Progenitor cell of endocrine pancreas (in vitro differentiated cells): ENCODE measurements around the gene IL4. TPM values are rescaled to one million over a fixed set of nuclear protein-coding genes. Genes with fewer than 3 reads are reported as not detected.

ENCODE experiments used
- DNase-seq: peaks from one replicate; pipeline ENCODE4 v3.0.0; 2021; ENCODE audit warnings: low spot score; ENCODE audit not compliant: unreplicated experiment
- H3K27ac Mint-ChIP-seq: 2 replicates; pipeline ENCODE4 v1.8.0; 2021; ENCODE audit warnings: mild to moderate bottlenecking, moderate library complexity, mixed read lengths
- H3K27me3 Mint-ChIP-seq: 2 replicates; pipeline ENCODE4 v1.8.0; 2021; ENCODE audit warnings: mixed read lengths
- H3K36me3 Mint-ChIP-seq: 2 replicates; pipeline ENCODE4 v1.8.0; 2022; ENCODE audit warnings: mixed read lengths; ENCODE audit not compliant: insufficient read depth
- H3K4me1 Mint-ChIP-seq: 2 replicates; pipeline ENCODE4 v1.8.0; 2021; ENCODE audit warnings: low read depth, mixed read lengths
- H3K4me3 Mint-ChIP-seq: 2 replicates; pipeline ENCODE4 v1.8.0; 2021; ENCODE audit warnings: low read depth, mild to moderate bottlenecking, moderate library complexity, mixed read lengths
- H3K9me3 Mint-ChIP-seq: 2 replicates; pipeline ENCODE4 v1.8.0; 2021; ENCODE audit warnings: low read depth, mixed read lengths
- total RNA-seq: library from RNA; stranded (reverse); gene quantifications from 2 replicates; pipeline ENCODE4 v1.2.1, GENCODE V29; 2021
- TF ChIP-seq, protein P1 (sequence below): fragments of 200-600 bp; sonication (generic); IDR thresholded peaks from one replicate; pipeline ENCODE4 v1.5.0; 2021; ENCODE audit warnings: antibody characterized with exemption, mild to moderate bottlenecking; ENCODE audit not compliant: unreplicated experiment

IL4 gene
- total RNA-seq, 1 donor from 2014 or later: not detected

DNA sequence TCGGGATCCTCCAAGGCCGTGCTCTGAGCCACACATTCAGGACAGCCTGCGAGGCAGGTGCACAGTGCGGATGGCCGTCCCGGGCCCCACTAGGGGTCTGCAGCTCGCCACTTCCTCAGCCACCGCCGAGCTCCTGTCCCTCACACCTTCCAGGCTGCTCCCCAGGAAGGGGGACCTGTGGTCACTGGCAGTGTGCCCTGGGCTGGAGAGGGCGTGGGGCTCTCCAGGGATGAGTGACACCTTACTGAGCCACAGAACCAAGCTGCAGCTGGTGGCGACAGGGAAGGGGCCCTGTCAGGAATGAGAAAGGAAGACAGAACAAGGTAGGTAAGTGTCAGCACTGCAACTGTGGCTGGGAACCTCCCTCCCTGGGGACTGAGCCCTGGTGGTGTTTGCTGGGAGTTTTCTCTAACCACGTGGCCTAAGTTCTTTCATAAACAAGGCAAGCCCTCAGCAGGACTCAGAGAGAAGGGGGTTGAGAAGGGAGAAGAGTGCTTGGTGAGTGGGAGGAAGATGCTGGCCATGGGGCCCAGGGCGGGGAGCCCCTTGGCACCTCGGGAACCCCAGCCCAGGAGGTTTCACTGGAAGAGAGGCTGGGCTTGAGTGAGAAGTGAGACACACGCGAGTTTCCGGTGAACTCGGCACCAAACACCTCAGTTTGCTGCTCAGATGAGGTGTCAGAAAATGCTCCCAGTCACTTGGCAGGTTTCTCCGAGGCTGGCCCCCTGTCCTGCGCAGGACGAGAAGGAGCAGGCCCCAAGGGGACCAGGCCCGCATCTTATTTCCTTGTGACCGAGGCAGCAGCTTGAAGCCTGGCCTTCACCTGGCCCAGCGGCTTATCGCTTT is 10.6 kb upstream of the IL4 start:
- H3K4me1 Mint-ChIP-seq: peaks cover 9% of the 10 kb centered on the region
- H3K9me3 Mint-ChIP-seq: no peaks in the 10 kb centered on the region
- no peaks in the 10 kb centered on the region for H3K36me3 Mint-ChIP-seq
- DNase-seq: no peak
- TF ChIP-seq, protein P1, sequence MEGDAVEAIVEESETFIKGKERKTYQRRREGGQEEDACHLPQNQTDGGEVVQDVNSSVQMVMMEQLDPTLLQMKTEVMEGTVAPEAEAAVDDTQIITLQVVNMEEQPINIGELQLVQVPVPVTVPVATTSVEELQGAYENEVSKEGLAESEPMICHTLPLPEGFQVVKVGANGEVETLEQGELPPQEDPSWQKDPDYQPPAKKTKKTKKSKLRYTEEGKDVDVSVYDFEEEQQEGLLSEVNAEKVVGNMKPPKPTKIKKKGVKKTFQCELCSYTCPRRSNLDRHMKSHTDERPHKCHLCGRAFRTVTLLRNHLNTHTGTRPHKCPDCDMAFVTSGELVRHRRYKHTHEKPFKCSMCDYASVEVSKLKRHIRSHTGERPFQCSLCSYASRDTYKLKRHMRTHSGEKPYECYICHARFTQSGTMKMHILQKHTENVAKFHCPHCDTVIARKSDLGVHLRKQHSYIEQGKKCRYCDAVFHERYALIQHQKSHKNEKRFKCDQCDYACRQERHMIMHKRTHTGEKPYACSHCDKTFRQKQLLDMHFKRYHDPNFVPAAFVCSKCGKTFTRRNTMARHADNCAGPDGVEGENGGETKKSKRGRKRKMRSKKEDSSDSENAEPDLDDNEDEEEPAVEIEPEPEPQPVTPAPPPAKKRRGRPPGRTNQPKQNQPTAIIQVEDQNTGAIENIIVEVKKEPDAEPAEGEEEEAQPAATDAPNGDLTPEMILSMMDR: no peak
- peaks cover 39% of the 10 kb centered on the region for H3K27me3 Mint-ChIP-seq
- no peak overlapping the region for H3K4me3 Mint-ChIP-seq
- H3K27ac Mint-ChIP-seq: no peak overlapping the region

DNA sequence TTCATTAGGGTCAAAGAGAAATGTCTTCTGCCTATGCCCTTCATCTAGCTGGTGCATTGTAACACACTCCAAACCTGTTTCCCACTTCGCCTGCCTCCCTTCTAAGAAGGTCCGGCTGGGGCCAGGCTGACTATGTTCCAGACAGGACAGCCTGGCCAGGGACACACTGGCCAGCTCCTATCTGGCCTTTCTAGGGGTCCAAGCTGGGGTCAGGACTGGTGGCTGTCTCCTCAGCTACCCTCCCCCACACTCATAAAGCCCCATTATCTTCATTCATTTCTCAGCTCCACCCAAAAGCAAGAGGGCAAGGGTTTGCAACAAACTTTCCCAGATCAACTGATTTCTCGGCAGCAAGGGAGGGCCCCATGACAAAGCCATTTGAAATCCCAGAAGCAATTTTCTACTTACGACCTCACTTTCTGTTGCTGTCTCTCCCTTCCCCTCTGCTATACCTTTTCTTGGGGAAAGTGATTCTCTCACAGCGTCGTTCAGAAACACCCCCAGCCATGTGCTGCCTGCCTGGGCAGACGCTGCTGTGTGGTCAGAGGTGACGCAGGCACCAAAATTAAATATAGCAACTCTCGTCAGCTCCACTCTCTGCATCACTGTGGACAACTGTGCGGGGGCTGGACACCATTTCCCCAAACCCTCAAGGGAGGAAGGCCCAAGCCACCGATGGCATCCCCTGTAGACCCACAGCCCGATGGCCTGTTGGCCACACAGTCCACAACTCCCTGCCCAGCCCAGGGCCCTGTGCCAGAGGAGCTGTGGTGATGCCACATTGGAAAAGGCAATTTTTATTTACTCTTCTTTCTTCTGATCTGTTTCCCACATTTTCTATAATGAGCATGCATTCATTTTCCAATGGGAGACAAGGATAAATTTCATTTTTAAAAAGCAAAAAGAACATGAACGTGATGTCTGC is 9.8 kb upstream of the IL4 start:
- peaks cover 9% of the 10 kb centered on the region for H3K4me1 Mint-ChIP-seq
- H3K27ac Mint-ChIP-seq: no peak overlapping the region
- H3K9me3 Mint-ChIP-seq: no peaks in the 10 kb centered on the region
- TF ChIP-seq, protein P1: no peak
- no peak overlapping the region for H3K4me3 Mint-ChIP-seq
- DNase-seq: no peak
- H3K27me3 Mint-ChIP-seq: peaks cover 30% of the 10 kb centered on the region
- H3K36me3 Mint-ChIP-seq: no peaks in the 10 kb centered on the region

DNA sequence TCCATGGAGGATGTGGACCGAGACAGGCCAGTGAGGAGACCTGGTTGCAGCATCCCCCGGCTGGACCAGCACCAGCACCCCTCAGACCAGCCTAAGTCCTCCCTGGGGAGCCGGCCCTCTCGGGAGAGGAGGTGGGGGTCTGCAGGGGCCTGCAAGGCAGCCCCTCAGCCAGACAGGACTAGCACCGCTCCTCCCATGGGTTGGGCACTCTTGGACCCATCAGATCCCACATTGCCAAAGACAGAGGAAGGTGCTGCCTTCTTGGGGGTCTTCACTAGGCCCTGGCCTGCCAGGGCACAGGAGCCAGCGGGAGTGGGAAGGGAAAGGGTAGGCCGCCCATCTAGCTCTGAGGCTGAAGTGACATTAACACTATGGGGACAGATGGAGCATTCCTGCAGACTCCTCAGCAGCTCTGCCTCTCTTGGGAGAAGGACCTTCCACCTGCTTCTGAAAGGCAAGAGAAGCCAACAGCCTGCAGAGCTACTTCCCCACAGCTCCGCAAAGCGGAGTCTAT is 9.0 kb upstream of the IL4 start:
- Mint-ChIP-seq H3K9me3 (no peaks in the 10 kb centered on the region), H3K4me1 (peaks cover 9% of the 10 kb centered on the region), H3K4me3 (no peak overlapping the region), H3K27ac (no peak overlapping the region), H3K36me3 (no peaks in the 10 kb centered on the region), H3K27me3 (peaks cover 30% of the 10 kb centered on the region)
- DNase-seq: no peak
- TF ChIP-seq, protein P1: no peak

DNA sequence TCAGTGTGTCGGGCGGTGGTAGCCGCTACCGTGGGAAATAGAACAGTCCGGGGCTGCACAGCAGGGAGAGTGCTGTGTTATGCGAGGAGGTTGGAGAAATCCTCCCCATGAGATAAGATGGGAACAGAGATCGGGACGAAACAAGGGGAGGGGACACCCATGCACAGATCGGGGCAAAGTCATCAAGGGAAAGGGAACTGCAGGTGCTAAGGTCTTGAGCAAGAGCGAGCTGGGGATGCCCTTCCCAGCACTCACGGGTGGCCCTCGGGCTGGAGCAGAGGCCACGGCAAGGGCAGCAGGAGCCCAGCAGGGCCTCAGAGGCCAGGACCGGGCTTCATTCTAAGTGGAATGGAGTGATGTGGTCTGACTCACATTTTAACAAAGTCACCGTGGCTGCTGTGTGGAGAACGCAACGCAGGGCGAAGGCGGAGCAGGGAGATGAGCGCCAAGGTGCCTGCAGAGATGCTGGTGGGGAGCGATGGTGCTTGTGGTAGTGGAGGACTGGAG is 8.2 kb upstream of the IL4 start:
- no peaks in the 10 kb centered on the region for H3K36me3 Mint-ChIP-seq
- no peak overlapping the region for H3K4me3 Mint-ChIP-seq
- peaks cover 9% of the 10 kb centered on the region for H3K4me1 Mint-ChIP-seq
- no peak overlapping the region for H3K27ac Mint-ChIP-seq
- peaks cover 33% of the 10 kb centered on the region for H3K27me3 Mint-ChIP-seq
- H3K9me3 Mint-ChIP-seq: no peaks in the 10 kb centered on the region
- TF ChIP-seq, protein P1: no peak
- DNase-seq: no peak
